Esophagus muscularis mucosa (tissue), 4 donors: Measurements from ENCODE around the gene INTS14. TPM values are rescaled to one million over a fixed set of nuclear protein-coding genes. Genes with fewer than 3 reads are reported as not detected.

ENCODE experiments used
- DNase-seq: peaks from one replicate; pipeline ENCODE4 v3.0.0-alpha.2; 2017; ENCODE audit errors: extremely low spot score
- H3K27ac ChIP-seq, 4 donors: fragments of 200-600 bp; sonication (generic); replicated peaks in 1 of 4; 1 replicate in 3 of 4; 2 replicates in 1 of 4; pipeline ENCODE4 v1.5.1; 2016 to 2019; ENCODE audit warnings: mild to moderate bottlenecking in 1 of 4
- H3K27me3 ChIP-seq, 4 donors: fragments of 200-600 bp; sonication (generic); one replicate each; pipeline versions ENCODE4 v1.5.1 to v1.6.0; 2016 to 2019
- H3K36me3 ChIP-seq, 4 donors: fragments of 200-600 bp; sonication (generic); one replicate each; pipeline ENCODE4 v1.5.1; 2016 to 2019
- H3K4me1 ChIP-seq, 4 donors: fragments of 200-600 bp; sonication (generic); one replicate each; pipeline ENCODE4 v1.5.1; 2016 to 2019
- H3K4me3 ChIP-seq, 4 donors: fragments of 200-600 bp; sonication (generic); 1 replicate in 2 of 4; 2 replicates in 2 of 4; pipeline ENCODE4 v1.5.1; 2016 to 2019; ENCODE audit warnings: mild to moderate bottlenecking in 4 of 4, moderate library complexity in 1 of 4
- H3K9me3 ChIP-seq, 4 donors: fragments of 200-600 bp; sonication (generic); 1 replicate in 3 of 4; 2 replicates in 1 of 4; pipeline ENCODE4 v1.5.1; 2016 to 2019
- EP300 ChIP-seq: sonication (generic); formaldehyde crosslinking; IDR thresholded peaks from one replicate; pipeline ENCODE4 v1.6.1; 2017; ENCODE audit warnings: antibody characterized with exemption
- POLR2A ChIP-seq: fragments of 450-650 bp; IDR thresholded peaks from one replicate; pipeline ENCODE4 v1.6.1; 2017; ENCODE audit warnings: antibody characterized with exemption, moderate library complexity, mild to moderate bottlenecking, low read depth
- POLR2AphosphoS5 ChIP-seq, 2 donors: sonication (generic); formaldehyde crosslinking; IDR thresholded peaks; one replicate each; pipeline ENCODE4 v1.6.1; 2017; ENCODE audit warnings: antibody characterized with exemption in 2 of 2
- WGBS: methylation state at CpG from one replicate; pipeline ENCODE4 v1.1.5; 2018; 5-methylcytosine and 5-hydroxymethylcytosine counted together
- intact Hi-C: fragments of 100-400 bp; cut with DNase I; formaldehyde crosslinking; loops from one replicate; pipeline ENCODE4 v1.15.1; 2023
- total RNA-seq, 4 donors: library from RNA; depleted of rRNA; stranded (reverse); fragments of >200 nt; gene quantifications; one replicate each; pipeline versions ENCODE4 v1.1.0 to v1.2.1, GENCODE V29; 2016
- TF ChIP-seq, protein P1 (sequence below), 3 experiments: fragments of 200-600 bp in 2 of 3; fragments of 450-650 bp in 1 of 3; sonication (generic) in 2 of 3; IDR thresholded peaks; one replicate each; pipeline ENCODE4 v1.5.1; 2017 to 2019; ENCODE audit warnings: antibody characterized with exemption in 3 of 3, mild to moderate bottlenecking in 2 of 3, moderate library complexity in 1 of 3

INTS14 gene
- total RNA-seq, 4 donors from 2014 or later: 18.9 to 24.2 (median 21.3) TPM

DNA sequence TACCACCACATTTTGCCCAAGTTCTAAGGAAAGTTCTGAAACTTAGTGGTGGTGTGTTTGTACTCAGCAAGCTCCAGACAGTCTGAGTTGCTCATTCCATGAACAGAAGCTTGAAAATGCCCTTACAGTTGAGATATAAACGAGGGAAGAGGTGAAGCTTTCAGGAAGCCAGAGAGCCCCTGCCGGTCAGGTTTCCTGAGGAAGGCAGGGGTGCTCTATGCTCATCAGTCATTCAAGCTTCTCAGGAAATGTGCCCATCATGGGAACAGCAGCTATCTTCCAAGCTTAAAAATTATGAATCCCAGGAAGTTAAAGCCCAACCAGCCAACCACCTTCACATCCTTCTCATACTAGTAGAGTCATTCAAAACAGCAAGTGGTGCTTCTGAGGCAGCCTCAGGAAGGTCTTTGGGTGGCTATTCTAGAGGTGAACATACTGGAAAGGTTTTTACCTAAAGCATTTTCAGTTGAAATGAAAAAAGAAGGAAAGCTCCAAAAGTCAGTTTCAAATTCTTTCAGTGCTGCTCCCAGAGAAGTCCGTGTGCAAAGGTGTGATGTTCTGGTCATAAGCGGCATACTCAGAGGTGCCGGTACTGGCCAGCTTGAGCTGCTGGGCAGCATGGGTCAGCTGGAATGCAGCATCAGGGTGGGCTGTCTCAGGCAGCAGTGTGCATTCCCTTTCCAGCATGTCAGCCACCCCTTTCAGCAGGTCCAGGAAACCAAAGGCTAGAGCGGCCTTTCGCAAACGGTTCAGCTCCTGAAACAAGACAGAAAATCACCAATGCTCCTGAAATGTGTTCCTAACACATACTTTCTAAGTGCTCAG lies 31.8 kb downstream of the INTS14 start:
- TF ChIP-seq, protein P1, sequence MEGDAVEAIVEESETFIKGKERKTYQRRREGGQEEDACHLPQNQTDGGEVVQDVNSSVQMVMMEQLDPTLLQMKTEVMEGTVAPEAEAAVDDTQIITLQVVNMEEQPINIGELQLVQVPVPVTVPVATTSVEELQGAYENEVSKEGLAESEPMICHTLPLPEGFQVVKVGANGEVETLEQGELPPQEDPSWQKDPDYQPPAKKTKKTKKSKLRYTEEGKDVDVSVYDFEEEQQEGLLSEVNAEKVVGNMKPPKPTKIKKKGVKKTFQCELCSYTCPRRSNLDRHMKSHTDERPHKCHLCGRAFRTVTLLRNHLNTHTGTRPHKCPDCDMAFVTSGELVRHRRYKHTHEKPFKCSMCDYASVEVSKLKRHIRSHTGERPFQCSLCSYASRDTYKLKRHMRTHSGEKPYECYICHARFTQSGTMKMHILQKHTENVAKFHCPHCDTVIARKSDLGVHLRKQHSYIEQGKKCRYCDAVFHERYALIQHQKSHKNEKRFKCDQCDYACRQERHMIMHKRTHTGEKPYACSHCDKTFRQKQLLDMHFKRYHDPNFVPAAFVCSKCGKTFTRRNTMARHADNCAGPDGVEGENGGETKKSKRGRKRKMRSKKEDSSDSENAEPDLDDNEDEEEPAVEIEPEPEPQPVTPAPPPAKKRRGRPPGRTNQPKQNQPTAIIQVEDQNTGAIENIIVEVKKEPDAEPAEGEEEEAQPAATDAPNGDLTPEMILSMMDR (IDR thresholded peaks at IDR 0.05): no peak
- no peak for TF ChIP-seq POLR2AphosphoS5 (IDR thresholded peaks at IDR 0.05)
- TF ChIP-seq EP300: no peak
- no peak for TF ChIP-seq POLR2A
- WGBS: 70% methylated on average over 8 of the region's 8 CpGs
- Histone ChIP-seq H3K4me3 (no peak overlapping the region), H3K9me3 (no peaks in the 10 kb centered on the region), H3K4me1 (peaks cover 0 to 7% (median 0%) of the 10 kb centered on the region in 4 donors), H3K36me3 (peaks cover 27 to 93% (median 70%) of the 10 kb centered on the region in 4 donors), H3K27me3 (no peaks in the 10 kb centered on the region), H3K27ac (no peak overlapping the region)
- intact Hi-C loops: no loop called here
- no peak for DNase-seq

DNA sequence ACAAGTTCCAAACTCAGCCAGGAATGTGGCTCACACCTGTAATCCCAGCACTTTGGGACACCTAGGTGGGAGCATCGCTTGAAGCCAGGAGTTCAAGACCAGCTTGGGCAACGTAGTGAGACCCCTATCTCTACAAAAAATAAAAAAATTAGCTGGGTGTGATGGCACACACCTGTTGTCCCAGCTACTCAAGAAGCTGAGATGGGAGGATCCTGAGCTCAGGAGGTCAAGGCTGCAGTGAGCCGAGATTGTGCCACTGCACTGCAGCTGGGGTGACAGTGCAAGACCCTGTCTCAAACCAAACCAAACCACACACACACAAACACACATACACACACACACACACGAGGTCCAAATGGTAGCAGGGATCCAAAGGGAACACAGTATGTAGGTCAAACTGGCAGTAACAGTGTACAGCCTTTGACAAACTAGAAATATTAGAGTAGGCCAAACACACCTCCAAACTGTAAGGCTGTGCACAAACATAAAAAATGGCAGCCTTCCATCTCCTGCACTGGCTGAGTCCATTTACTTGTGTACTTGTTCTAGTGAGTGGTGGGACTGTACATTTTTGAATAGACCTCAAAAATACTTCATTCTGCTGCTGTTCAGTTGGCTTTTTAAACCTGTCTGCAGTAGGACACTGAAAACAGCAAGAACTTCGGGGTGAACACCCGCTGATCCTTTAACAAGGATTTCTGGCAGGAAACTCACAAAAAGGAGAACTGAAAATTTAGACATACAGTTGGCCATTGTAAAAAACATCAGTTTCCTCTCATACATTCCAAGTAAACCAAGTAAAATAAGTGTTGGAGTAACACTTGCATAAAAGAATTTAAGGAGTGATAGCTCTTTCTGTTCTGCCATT lies 33.6 kb downstream of the INTS14 start:
- TF ChIP-seq POLR2A: no peak
- intact Hi-C loops: no loop called here
- peaks cover 27 to 91% (median 61%) of the 10 kb centered on the region in 4 donors for H3K36me3 ChIP-seq

DNA sequence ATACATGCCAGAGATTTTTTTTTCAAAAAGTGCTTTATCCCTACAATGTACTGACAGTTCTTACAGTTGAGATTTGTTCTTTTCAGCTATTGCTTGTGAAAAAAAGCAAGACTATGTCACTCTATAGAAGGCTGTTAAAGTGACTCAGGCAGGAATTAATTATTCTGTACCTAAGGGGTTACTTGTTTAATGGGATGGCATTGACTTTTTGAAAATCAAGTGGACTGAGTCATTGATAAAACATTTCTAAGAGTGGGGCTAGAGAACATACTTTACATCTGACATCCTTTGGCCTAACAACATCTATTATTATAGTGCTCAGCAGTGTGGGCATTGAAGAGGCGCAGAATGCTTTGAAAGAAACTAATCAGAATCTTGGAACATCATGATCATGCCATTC lies 34.3 kb downstream of the INTS14 start:
- TF ChIP-seq, protein P1 (IDR thresholded peaks at IDR 0.05): no peak
- TF ChIP-seq POLR2A: no peak
- TF ChIP-seq EP300: no peak
- no peak for TF ChIP-seq POLR2AphosphoS5 (IDR thresholded peaks at IDR 0.05)
- H3K4me1 ChIP-seq: no peaks in the 10 kb centered on the region
- DNase-seq: no peak
- 76% methylated on average over 1 of the region's 1 CpG for WGBS
- H3K4me3 ChIP-seq: no peak overlapping the region
- H3K27ac ChIP-seq: no peak overlapping the region
- peaks cover 23 to 91% (median 60%) of the 10 kb centered on the region in 4 donors for H3K36me3 ChIP-seq
- H3K9me3 ChIP-seq: no peaks in the 10 kb centered on the region
- no peaks in the 10 kb centered on the region for H3K27me3 ChIP-seq
- intact Hi-C loops: no loop called here

More for the DNA sequence above, 33.6 kb downstream of the INTS14 start:
- DNase-seq: no peak
- no peaks in the 10 kb centered on the region for H3K4me1 ChIP-seq
- no peak overlapping the region for H3K4me3 ChIP-seq
- WGBS: 74% methylated on average over 6 of the region's 6 CpGs
- no peaks in the 10 kb centered on the region for H3K27me3 ChIP-seq
- H3K9me3 ChIP-seq: no peaks in the 10 kb centered on the region
- no peak overlapping the region for H3K27ac ChIP-seq

DNA sequence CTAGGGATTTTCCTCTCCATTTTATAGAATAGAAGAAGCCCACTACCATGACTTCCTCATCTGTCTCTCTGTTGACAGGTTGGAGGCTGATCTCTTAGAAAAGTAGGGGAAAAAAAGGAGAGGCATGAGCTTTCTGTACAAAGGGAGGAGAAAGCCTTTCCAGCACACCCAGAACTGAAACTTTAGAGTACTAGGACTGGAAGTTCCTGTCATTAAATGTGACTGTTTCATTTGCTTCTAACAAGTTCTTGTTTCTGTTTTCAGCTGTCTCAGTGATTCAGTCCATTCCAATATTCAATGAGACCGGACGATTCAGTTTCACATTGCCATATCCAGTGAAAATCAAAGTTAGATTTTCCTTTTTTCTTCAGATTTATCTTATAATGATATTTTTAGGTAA lies 39.0 kb downstream of the INTS14 start:
- Histone ChIP-seq H3K27ac (no peak overlapping the region), H3K4me1 (no peaks in the 10 kb centered on the region), H3K36me3 (peaks cover 20 to 89% (median 49%) of the 10 kb centered on the region in 4 donors), H3K27me3 (no peaks in the 10 kb centered on the region), H3K4me3 (no peak overlapping the region), H3K9me3 (no peaks in the 10 kb centered on the region)
- 92% methylated on average over 2 of the region's 2 CpGs for WGBS
- TF ChIP-seq POLR2AphosphoS5 (IDR thresholded peaks at IDR 0.05): no peak
- no peak for TF ChIP-seq POLR2A
- TF ChIP-seq EP300: no peak
- TF ChIP-seq, protein P1 (IDR thresholded peaks at IDR 0.05): no peak
- no peak for DNase-seq
- intact Hi-C loops: no loop called here

DNA sequence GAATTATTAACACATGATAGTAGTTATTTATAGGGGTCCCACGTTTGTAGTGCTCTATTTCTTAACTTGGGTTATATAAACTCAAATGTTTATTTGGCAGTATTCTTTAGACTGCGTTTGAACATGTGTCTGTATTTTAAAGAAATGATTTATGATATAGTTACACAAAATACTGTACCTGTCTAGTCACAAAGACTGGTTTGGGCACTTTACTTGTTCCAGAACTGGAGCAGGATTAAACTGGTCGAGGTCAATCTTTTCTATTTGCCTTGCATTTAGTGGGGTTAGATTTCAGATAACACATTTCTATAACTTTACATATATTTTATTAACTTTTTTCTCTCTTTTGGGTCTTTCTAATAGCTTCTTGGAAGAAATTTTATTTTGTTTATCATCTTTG lies 41.2 kb downstream of the INTS14 start:
- H3K4me3 ChIP-seq: no peak overlapping the region
- WGBS: 84% methylated on average over 3 of the region's 3 CpGs
- no peaks in the 10 kb centered on the region for H3K4me1 ChIP-seq
- H3K9me3 ChIP-seq: no peaks in the 10 kb centered on the region
- intact Hi-C loops: no loop called here
- H3K36me3 ChIP-seq: peaks cover 35 to 95% (median 61%) of the 10 kb centered on the region in 4 donors
- TF ChIP-seq, protein P1 (IDR thresholded peaks at IDR 0.05): no peak
- TF ChIP-seq POLR2AphosphoS5 (IDR thresholded peaks at IDR 0.05): no peak
- H3K27ac ChIP-seq: no peak overlapping the region
- no peaks in the 10 kb centered on the region for H3K27me3 ChIP-seq
- DNase-seq: no peak
